ENCODE measurements around the gene C1orf232.

C1orf232 gene

GRCh38 chr1:26169669-26170471 lies 1.1 kb upstream of the C1orf232 start, which contains the start of gene ZNF593 (continued):
- TF ChIP-seq PRDM6 (tag by site-specific recombination; IDR thresholded peaks at IDR 0.05): no peak; the same call in 1 of the 2 replicates
- peak; percentile 66; the same call in 1 of the 2 replicates for TF ChIP-seq ZNF394 (tag by site-specific recombination; IDR thresholded peaks at IDR 0.05; ENCODE audit: borderline replicate concordance)
- TF ChIP-seq ZNF202 (tag by site-specific recombination; IDR thresholded peaks at IDR 0.05; ENCODE audit: borderline replicate concordance): no peak
- peak; percentile 80 for TF ChIP-seq ZNF660 (tag by site-specific recombination; IDR thresholded peaks at IDR 0.05)
- TF ChIP-seq, protein P1, sequence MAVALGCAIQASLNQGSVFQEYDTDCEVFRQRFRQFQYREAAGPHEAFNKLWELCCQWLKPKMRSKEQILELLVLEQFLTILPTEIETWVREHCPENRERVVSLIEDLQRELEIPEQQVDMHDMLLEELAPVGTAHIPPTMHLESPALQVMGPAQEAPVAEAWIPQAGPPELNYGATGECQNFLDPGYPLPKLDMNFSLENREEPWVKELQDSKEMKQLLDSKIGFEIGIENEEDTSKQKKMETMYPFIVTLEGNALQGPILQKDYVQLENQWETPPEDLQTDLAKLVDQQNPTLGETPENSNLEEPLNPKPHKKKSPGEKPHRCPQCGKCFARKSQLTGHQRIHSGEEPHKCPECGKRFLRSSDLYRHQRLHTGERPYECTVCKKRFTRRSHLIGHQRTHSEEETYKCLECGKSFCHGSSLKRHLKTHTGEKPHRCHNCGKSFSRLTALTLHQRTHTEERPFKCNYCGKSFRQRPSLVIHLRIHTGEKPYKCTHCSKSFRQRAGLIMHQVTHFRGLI (tag by site-specific recombination; IDR thresholded peaks at IDR 0.05): peak; percentile 85
- TF ChIP-seq ZNF416 (tag by site-specific recombination; IDR thresholded peaks at IDR 0.05): 0 out of 2 replicates have a peak, but pooled peaks have one; percentile 10
- no peak for TF ChIP-seq TCF7L2 (IDR thresholded peaks at IDR 0.05; ENCODE audit: borderline replicate concordance, low read depth, low read length)
- TF ChIP-seq ZEB2 (tag by site-specific recombination; IDR thresholded peaks at IDR 0.05): peak; percentile 82
- no peak for TF ChIP-seq HOXC10 (CRISPR knock-in tag; IDR thresholded peaks at IDR 0.05)
- TF ChIP-seq ZFP37 (tag by site-specific recombination; IDR thresholded peaks at IDR 0.05): peak; percentile 97
- no peak for TF ChIP-seq ZNF529 (tag by site-specific recombination; IDR thresholded peaks at IDR 0.05; ENCODE audit: insufficient replicate concordance)
- peak; percentile 100 for TF ChIP-seq ZNF629 (tag by site-specific recombination; IDR thresholded peaks at IDR 0.05)
- TF ChIP-seq ZNF549 (tag by site-specific recombination; IDR thresholded peaks at IDR 0.05): no peak
- TF ChIP-seq ZNF785 (tag by site-specific recombination; IDR thresholded peaks at IDR 0.05): no peak
- peak; percentile 86 for TF ChIP-seq ZNF2 (tag by site-specific recombination; IDR thresholded peaks at IDR 0.05)
- TF ChIP-seq, protein P2, sequence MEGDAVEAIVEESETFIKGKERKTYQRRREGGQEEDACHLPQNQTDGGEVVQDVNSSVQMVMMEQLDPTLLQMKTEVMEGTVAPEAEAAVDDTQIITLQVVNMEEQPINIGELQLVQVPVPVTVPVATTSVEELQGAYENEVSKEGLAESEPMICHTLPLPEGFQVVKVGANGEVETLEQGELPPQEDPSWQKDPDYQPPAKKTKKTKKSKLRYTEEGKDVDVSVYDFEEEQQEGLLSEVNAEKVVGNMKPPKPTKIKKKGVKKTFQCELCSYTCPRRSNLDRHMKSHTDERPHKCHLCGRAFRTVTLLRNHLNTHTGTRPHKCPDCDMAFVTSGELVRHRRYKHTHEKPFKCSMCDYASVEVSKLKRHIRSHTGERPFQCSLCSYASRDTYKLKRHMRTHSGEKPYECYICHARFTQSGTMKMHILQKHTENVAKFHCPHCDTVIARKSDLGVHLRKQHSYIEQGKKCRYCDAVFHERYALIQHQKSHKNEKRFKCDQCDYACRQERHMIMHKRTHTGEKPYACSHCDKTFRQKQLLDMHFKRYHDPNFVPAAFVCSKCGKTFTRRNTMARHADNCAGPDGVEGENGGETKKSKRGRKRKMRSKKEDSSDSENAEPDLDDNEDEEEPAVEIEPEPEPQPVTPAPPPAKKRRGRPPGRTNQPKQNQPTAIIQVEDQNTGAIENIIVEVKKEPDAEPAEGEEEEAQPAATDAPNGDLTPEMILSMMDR (tag by site-specific recombination; IDR thresholded peaks at IDR 0.05): peak; percentile 98
- TF ChIP-seq PATZ1 (tag by site-specific recombination; IDR thresholded peaks at IDR 0.05): peak; percentile 93
- peak; percentile 81 for TF ChIP-seq ZNF184 (tag by site-specific recombination; IDR thresholded peaks at IDR 0.05)
- peak; percentile 89 for TF ChIP-seq INSM2 (tag by site-specific recombination; IDR thresholded peaks at IDR 0.05)
- TF ChIP-seq PRDM2 (tag by site-specific recombination; IDR thresholded peaks at IDR 0.05; ENCODE audit: borderline replicate concordance): peak; percentile 73; the same call in 1 of the 2 replicates

Data from HEK293 (cell line).